ENCODE data around the gene TADA2B. TPM values are rescaled to one million over a fixed set of nuclear protein-coding genes. Genes with fewer than 3 reads are reported as not detected.

Gene TADA2B
- total RNA-seq, 2 donors from 2014 or later: 20.8 to 27.0 TPM

GRCh38 chr4:7037425-7037824 is 5.7 kb upstream of the TADA2B start:
- no peak for TF ChIP-seq CTCF (IDR thresholded peaks at IDR 0.05)
- Histone ChIP-seq H3K36me3 (peaks cover 4% of the 10 kb centered on the region), H3K4me1 (peaks cover 0 to 13% of the 10 kb centered on the region in 2 donors), H3K9me3 (no peaks in the 10 kb centered on the region), H3K27me3 (no peaks in the 10 kb centered on the region), H3K27ac (no peak overlapping the region), H3K4me3 (no peak overlapping the region)
- no peak for DNase-seq (ENCODE audit: low spot score)

GRCh38 chr4:7040765-7041164 is 2.4 kb upstream of the TADA2B start:
- H3K9me3 ChIP-seq: no peaks in the 10 kb centered on the region
- H3K36me3 ChIP-seq: no peaks in the 10 kb centered on the region
- H3K27me3 ChIP-seq: no peaks in the 10 kb centered on the region
- peaks cover 0 to 28% of the 10 kb centered on the region in 2 donors for H3K4me1 ChIP-seq
- H3K27ac ChIP-seq: no peak overlapping the region
- no peak overlapping the region for H3K4me3 ChIP-seq
- DNase-seq (ENCODE audit: low spot score): no peak
- TF ChIP-seq CTCF (IDR thresholded peaks at IDR 0.05): no peak

- DNase-seq (ENCODE audit: low spot score): no peak
- H3K36me3 ChIP-seq: peaks cover 4% of the 10 kb centered on the region
- H3K27ac ChIP-seq: no peak overlapping the region
Measured at GRCh38 chr4:7041246-7041645, 1.9 kb upstream of the TADA2B start.

GRCh38 chr4:7041801-7042502 is 1.2 kb upstream of the TADA2B start:
- no peaks in the 10 kb centered on the region for H3K9me3 ChIP-seq
- no peak for TF ChIP-seq CTCF (IDR thresholded peaks at IDR 0.05)
- peaks cover 4% of the 10 kb centered on the region for H3K36me3 ChIP-seq
- H3K27ac ChIP-seq: peak overlapping the region; percentile 70 to 75
- H3K4me1 ChIP-seq: peaks cover 0 to 40% of the 10 kb centered on the region in 2 donors
- no peaks in the 10 kb centered on the region for H3K27me3 ChIP-seq
- peak overlapping the region; percentile 80 to 86 for H3K4me3 ChIP-seq
- DNase-seq (ENCODE audit: low spot score): no peak

More at GRCh38 chr4:7041246-7041645, 1.9 kb upstream of the TADA2B start:
- no peak for TF ChIP-seq CTCF (IDR thresholded peaks at IDR 0.05)
- H3K9me3 ChIP-seq: no peaks in the 10 kb centered on the region
- H3K4me1 ChIP-seq: peaks cover 0 to 33% of the 10 kb centered on the region in 2 donors
- H3K27me3 ChIP-seq: no peaks in the 10 kb centered on the region
- no peak overlapping the region for H3K4me3 ChIP-seq

GRCh38 chr4:7042503-7043283 is 479 bp upstream of the TADA2B start:
- Histone ChIP-seq H3K9me3 (no peaks in the 10 kb centered on the region), H3K27ac (peak overlapping the region; percentile 70 to 75), H3K4me1 (peaks cover 0 to 47% of the 10 kb centered on the region in 2 donors), H3K4me3 (peak overlapping the region; percentile 80 to 86), H3K27me3 (no peaks in the 10 kb centered on the region), H3K36me3 (peaks cover 4% of the 10 kb centered on the region)
- peak; percentile 24 to 51 for TF ChIP-seq CTCF (IDR thresholded peaks at IDR 0.05)
- peak; percentile 97 for DNase-seq (ENCODE audit: low spot score)
